Measurements from ENCODE around the gene KLHL12. TPM values are rescaled to one million over a fixed set of nuclear protein-coding genes. Genes with fewer than 3 reads are reported as not detected.

Gene KLHL12
- total and polyA plus RNA-seq, 8 donors = 10.4 to 97.3 (median 20.0) TPM

DNA sequence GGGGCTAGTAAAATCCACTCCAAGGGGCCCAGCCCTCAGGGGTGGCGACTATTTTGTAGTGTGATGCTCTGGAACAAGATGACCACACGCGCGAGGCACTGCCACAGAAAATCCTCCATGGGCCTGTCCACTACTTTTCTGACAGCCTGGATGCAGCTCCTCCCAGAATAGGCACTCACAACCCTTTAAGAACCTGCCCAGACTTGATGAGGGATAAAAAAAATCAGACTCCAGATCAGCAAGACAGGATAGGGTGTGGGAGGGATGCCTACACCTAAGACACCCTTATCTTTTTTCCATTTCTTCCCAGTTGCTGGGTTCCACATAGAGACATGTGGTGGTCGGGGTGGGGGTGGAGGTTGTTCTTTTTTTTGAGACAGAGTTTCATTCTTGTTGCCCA is 82.8 kb downstream of the KLHL12 start:
- no peaks in the 10 kb centered on the region for H3K36me3 ChIP-seq
- intact Hi-C loops (cut with DNase I; ENCODE audit: low total_unique reads) = no loop called here
- H3K4me1 ChIP-seq = no peaks in the 10 kb centered on the region
- TF ChIP-seq, protein P1, sequence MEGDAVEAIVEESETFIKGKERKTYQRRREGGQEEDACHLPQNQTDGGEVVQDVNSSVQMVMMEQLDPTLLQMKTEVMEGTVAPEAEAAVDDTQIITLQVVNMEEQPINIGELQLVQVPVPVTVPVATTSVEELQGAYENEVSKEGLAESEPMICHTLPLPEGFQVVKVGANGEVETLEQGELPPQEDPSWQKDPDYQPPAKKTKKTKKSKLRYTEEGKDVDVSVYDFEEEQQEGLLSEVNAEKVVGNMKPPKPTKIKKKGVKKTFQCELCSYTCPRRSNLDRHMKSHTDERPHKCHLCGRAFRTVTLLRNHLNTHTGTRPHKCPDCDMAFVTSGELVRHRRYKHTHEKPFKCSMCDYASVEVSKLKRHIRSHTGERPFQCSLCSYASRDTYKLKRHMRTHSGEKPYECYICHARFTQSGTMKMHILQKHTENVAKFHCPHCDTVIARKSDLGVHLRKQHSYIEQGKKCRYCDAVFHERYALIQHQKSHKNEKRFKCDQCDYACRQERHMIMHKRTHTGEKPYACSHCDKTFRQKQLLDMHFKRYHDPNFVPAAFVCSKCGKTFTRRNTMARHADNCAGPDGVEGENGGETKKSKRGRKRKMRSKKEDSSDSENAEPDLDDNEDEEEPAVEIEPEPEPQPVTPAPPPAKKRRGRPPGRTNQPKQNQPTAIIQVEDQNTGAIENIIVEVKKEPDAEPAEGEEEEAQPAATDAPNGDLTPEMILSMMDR (IDR thresholded peaks at IDR 0.05) = no peak
- no peak for TF ChIP-seq EP300 (IDR thresholded peaks at IDR 0.05)
- TF ChIP-seq POLR2AphosphoS5 (IDR thresholded peaks at IDR 0.05) = no peak
- no peak for TF ChIP-seq POLR2A (IDR thresholded peaks at IDR 0.05)
- DNase-seq = no peak
- H3K9me3 ChIP-seq = no peaks in the 10 kb centered on the region
- no peak overlapping the region for H3K4me3 ChIP-seq
- 90 to 95% (median 93%) methylated on average over 5 of the region's 5 CpGs for WGBS, 5 donors
- H3K27me3 ChIP-seq = no peaks in the 10 kb centered on the region
- H3K27ac ChIP-seq = no peak overlapping the region

DNA sequence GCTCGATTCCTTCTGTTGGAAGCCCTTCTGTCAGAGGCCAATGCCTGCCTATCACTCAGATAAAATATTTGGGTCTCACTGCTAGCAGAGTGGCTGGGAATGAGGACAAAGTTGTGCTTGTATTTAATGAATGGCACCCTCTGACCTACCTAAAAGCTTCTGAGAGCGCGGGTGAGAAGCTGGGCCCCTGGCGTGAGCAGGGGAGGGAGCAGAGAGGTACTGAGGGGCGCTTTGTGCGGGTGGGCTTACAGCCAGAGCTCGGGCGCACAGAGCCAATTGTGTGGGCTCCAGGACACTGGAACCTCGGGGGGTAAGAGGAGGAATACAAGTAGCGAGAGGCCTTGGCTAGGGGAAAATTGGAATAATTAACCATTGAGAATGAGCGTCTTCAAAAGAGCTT is 84.0 kb downstream of the KLHL12 start:
- intact Hi-C loops (cut with DNase I; ENCODE audit: low total_unique reads) = no loop called here
- H3K9me3 ChIP-seq = no peaks in the 10 kb centered on the region
- no peak overlapping the region for H3K4me3 ChIP-seq
- TF ChIP-seq, protein P1 (IDR thresholded peaks at IDR 0.05) = no peak
- TF ChIP-seq EP300 (IDR thresholded peaks at IDR 0.05) (no peak), POLR2A (IDR thresholded peaks at IDR 0.05) (no peak), POLR2AphosphoS5 (IDR thresholded peaks at IDR 0.05) (no peak)
- H3K27me3 ChIP-seq = no peaks in the 10 kb centered on the region
- no peaks in the 10 kb centered on the region for H3K36me3 ChIP-seq
- no peak overlapping the region for H3K27ac ChIP-seq
- no peaks in the 10 kb centered on the region for H3K4me1 ChIP-seq
- 73 to 82% (median 76%) methylated on average over 11 of the region's 11 CpGs for WGBS, 5 donors
- DNase-seq = no peak

Small RNA genes within 50 kb of the gene (small RNA-seq; reads per million reads assigned to genes)
- 0 reads per million in 4 donors for gene RF00019

Other genes starting within 250 kb of the KLHL12 start
- under 1 TPM in 2 of 5 donors, not detected in 3; 0.18 to 0.29 TPM for gene SYT2, start 216.8 kb downstream of the KLHL12 start, total RNA-seq
- not detected for gene SYT2, start 216.8 kb downstream of the KLHL12 start, polyA plus RNA-seq
- 100 to 1,000 TPM in 2 of 5 donors, 10 to 100 TPM in 3; 46.0 to 229 (median 84.5) TPM for gene KDM5B, start 118.8 kb downstream of the KLHL12 start, total RNA-seq
- gene KDM5B, start 118.8 kb downstream of the KLHL12 start, polyA plus RNA-seq = 10 to 100 TPM in 1 of 3 donors, 1 to 10 TPM in 2; 6.5 to 13.4 (median 7.2) TPM
- not detected for gene PCAT6, start 116.3 kb downstream of the KLHL12 start, total RNA-seq
- 1 to 10 TPM; 1.2 to 3.9 (median 2.7) TPM for gene PCAT6, start 116.3 kb downstream of the KLHL12 start, polyA plus RNA-seq
- 1 to 10 TPM in 2 of 5 donors, under 1 TPM in 1, not detected in 2; 0.45 to 5.1 (median 4.2) TPM for gene RABIF, start 38.1 kb downstream of the KLHL12 start, total RNA-seq
- gene RABIF, start 38.1 kb downstream of the KLHL12 start, polyA plus RNA-seq = 1 to 10 TPM; 4.9 to 9.1 (median 6.1) TPM
- 100 to 1,000 TPM in 1 of 5 donors, 10 to 100 TPM in 4; 46.1 to 112 (median 70.6) TPM for gene ADIPOR1, start 31.1 kb upstream of the KLHL12 start, total RNA-seq
- gene ADIPOR1, start 31.1 kb upstream of the KLHL12 start, polyA plus RNA-seq = 10 to 100 TPM; 55.8 to 69.7 (median 60.5) TPM
- 10 to 100 TPM; 17.7 to 89.8 (median 49.6) TPM for gene CYB5R1, start 40.0 kb upstream of the KLHL12 start, total RNA-seq
- 10 to 100 TPM; 38.6 to 54.0 (median 45.1) TPM for gene CYB5R1, start 40.0 kb upstream of the KLHL12 start, polyA plus RNA-seq
- 100 to 1,000 TPM in 2 of 5 donors, 10 to 100 TPM in 3; 33.3 to 177 (median 77.2) TPM for gene TMEM183A, start 80.1 kb upstream of the KLHL12 start, total RNA-seq
- 10 to 100 TPM; 36.0 to 60.5 (median 52.1) TPM for gene TMEM183A, start 80.1 kb upstream of the KLHL12 start, polyA plus RNA-seq
- gene PPFIA4, start 99.3 kb upstream of the KLHL12 start, total RNA-seq = 1 to 10 TPM in 2 of 5 donors, under 1 TPM in 2, not detected in 1; 0.29 to 2.2 (median 1.2) TPM
- gene PPFIA4, start 99.3 kb upstream of the KLHL12 start, polyA plus RNA-seq = under 1 TPM; 0.31 to 0.95 (median 0.37) TPM
- not detected for gene MYOG, start 158.8 kb upstream of the KLHL12 start, total RNA-seq
- gene MYOG, start 158.8 kb upstream of the KLHL12 start, polyA plus RNA-seq = not detected
- 1 to 10 TPM in 2 of 5 donors, under 1 TPM in 1, not detected in 2; 0.18 to 3.1 (median 1.2) TPM for gene ADORA1, start 200.5 kb upstream of the KLHL12 start, total RNA-seq
- gene ADORA1, start 200.5 kb upstream of the KLHL12 start, polyA plus RNA-seq = 1 to 10 TPM in 2 of 3 donors, under 1 TPM in 1; 0.30 to 4.2 (median 3.7) TPM
- gene MYBPH, start 248.6 kb upstream of the KLHL12 start, total RNA-seq = not detected
- under 1 TPM in 2 of 3 donors, not detected in 1; 0.05 to 0.19 TPM for gene MYBPH, start 248.6 kb upstream of the KLHL12 start, polyA plus RNA-seq

Measured in stomach (tissue), 9 donors.